Measurements from ENCODE around the gene IFI30.

GRCh38 chr19:18170714-18171255, 2.8 kb upstream of the IFI30 start:
- no peak for TF ChIP-seq EZH2 (IDR thresholded peaks at IDR 0.05; ENCODE audit: borderline replicate concordance, low read depth, low read length, severe bottlenecking)
- TF ChIP-seq, protein P1, sequence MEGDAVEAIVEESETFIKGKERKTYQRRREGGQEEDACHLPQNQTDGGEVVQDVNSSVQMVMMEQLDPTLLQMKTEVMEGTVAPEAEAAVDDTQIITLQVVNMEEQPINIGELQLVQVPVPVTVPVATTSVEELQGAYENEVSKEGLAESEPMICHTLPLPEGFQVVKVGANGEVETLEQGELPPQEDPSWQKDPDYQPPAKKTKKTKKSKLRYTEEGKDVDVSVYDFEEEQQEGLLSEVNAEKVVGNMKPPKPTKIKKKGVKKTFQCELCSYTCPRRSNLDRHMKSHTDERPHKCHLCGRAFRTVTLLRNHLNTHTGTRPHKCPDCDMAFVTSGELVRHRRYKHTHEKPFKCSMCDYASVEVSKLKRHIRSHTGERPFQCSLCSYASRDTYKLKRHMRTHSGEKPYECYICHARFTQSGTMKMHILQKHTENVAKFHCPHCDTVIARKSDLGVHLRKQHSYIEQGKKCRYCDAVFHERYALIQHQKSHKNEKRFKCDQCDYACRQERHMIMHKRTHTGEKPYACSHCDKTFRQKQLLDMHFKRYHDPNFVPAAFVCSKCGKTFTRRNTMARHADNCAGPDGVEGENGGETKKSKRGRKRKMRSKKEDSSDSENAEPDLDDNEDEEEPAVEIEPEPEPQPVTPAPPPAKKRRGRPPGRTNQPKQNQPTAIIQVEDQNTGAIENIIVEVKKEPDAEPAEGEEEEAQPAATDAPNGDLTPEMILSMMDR (IDR thresholded peaks at IDR 0.05; ENCODE audit: extremely low read depth in 1 of 2, insufficient read depth in 1 of 2, low read depth in 1 of 2, low read length in 2 of 2), result no peak
- no peak for TF ChIP-seq POLR2A (IDR thresholded peaks at IDR 0.05; ENCODE audit: low read depth, low read length)
- TF ChIP-seq POLR2AphosphoS5 (IDR thresholded peaks at IDR 0.05; ENCODE audit: insufficient read depth, low read depth, low read length), result no peak
- TF ChIP-seq MAX (IDR thresholded peaks at IDR 0.05; ENCODE audit: insufficient read depth, insufficient read length), result no peak
- no peak for TF ChIP-seq MYC (IDR thresholded peaks at IDR 0.05; ENCODE audit: low read depth, low read length)

All from endothelial cell of umbilical vein (primary cell).